Globus pallidus (tissue), 1 donor: ENCODE results near the gene PRKAR2B.
A peak's percentile ranks its signal among the peaks of the same experiment; 100 is the strongest.
"Not testable (repeated sequence)": the region's sequence is repeated elsewhere in the genome, so short reads cannot be mapped to it uniquely, and the experiment has no call there.

ENCODE experiments used
- DNase-seq: peaks from one replicate; pipeline ENCODE4 v3.0.0-alpha.2; 2015; ENCODE audit warnings: low spot score

PRKAR2B gene

DNA sequence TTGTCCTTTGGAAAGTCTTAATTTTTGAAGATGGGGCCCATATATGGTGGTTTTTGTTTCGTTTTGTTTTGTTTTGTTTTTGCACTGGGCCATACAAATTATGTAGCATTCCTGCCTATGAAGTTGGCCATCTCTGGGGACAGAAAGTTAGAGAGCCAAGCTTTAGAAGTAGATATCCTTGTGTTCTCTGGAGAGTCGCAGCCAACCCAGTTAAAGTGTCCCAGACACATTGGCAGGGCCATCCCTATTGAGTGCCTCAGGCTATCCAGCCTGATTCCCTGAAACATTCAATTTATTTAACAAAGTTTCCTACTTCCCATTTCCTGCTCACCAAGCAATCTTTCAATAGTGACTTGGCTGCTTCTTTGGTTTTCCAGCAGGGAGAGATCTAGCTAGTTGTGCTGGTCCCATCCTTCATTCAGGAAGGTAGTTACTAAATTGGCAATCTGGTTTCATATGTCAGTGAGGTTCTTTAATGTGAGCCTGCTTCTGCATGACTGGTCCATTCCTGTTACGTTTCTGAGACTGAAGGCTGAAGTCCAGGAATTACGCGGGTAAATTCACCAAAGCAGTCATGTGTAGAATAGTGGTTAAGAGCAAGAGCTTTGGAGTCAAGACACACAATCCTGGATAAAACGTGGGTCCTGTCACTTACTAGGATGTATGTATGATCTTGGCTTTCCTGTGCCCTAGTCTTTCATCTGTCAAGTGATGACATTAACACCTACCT is 75.0 kb downstream of the PRKAR2B start:
- no peak for DNase-seq

DNA sequence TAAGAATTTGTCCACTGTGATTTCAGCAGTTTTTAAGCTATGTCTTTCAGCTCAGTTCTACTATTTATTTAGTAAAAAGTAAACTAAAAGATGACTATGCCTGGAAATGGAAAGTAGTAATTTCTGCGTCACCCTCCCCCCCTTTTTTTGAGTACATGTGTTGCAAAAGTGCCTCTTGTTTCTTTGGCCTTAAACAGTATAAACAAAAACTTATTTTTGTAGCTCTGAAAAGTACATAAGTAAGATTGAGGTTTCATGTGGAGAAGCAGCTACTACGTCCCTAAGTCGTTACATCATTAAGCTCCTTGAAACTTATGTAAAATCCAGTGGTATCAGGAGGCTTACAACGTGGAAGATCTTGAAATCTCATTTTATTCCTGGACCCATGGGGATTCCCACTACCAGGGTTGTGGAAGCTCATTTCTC is 78.0 kb downstream of the PRKAR2B start:
- DNase-seq, result no peak

DNA sequence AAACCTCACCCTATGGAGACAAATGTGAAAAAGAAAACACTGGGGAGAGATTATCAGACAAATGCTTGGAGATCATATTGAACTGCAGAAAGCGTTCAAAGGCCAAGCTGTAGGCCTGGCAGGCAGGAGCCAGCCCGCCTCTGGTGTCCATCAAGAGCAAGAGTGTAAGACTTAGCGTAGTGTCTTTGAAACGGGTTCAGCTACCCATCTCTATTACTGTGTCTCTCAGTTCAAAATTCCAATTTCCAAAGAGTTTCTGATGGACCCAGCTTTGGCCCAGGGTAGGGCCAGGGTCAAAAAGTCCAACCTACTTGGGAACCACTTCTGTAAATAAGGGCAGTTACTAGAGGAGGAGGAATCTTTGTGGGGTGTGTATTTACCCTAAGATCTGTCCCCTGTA is 78.9 kb downstream of the PRKAR2B start:
- DNase-seq, result no peak

- no peak for DNase-seq
These were observed 81.0 kb downstream of the PRKAR2B start for GRCh38 chr7:107125475-107125874.

DNA sequence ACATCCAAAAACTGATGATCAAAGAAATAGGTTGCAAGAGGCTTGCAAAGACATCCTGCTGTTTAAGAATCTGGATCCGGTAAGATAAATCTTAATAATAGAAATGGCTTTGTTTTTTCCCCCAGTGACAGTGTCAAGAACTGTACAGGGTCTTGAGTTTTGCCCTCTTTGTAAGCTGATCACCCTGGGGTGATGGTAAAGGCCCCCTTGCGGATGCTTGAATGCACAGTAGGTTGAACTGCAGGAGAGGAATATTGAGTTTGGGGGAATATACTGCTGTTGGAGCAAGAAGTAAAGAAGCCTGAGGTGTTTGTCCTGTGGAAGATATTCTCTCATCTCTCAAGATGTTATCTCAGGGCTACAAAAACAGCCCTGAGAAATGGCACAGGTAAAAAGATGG is 83.7 kb downstream of the PRKAR2B start:
- no peak for DNase-seq

GRCh38 chr7:107128748-107129147 is 84.2 kb downstream of the PRKAR2B start:
- no peak for DNase-seq

- DNase-seq, result no peak
These were observed 86.1 kb downstream of the PRKAR2B start for GRCh38 chr7:107130487-107131220.

GRCh38 chr7:107133396-107133795 is 88.9 kb downstream of the PRKAR2B start:
- DNase-seq, result no peak

- no peak for DNase-seq
These were observed 94.4 kb downstream of the PRKAR2B start for GRCh38 chr7:107138696-107139420.

GRCh38 chr7:107143875-107144274 is 99.4 kb downstream of the PRKAR2B start:
- not testable (repeated sequence) for DNase-seq

DNA sequence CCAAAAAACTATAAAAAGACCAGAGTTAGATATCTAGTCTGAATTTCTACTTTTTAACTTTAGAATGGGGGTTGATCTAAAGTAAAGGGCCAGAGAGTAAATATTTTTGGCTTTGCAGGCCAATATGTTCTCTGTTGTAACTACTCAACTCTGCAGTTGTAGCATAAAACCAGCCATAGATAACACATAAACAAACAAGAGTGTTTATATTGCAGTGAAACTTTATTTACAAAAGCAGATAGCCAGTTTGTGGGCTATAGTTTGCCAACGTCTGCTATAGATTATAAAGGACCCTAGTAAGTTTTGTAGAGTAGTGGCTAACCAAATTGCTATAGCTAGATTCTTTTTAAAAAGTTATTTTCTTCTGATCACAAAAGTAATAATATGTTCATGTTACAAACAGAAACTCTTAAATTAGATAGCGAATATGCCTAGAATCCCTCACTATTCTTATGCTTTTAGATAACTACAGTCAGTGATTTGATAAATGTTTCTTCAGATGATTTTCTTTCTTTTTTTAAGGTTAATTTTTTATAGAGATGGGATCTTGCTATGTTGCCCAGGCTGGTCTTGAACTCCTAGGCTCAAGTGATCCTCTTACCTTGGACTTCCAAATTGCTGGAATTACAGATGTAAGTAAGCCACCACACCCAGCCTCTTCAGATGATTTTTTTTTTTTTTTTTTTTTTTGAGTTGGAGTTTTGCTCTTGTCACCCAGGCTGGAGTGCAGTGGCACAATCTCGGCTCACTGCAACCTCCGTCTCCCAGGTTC is 100.7 kb downstream of the PRKAR2B start:
- DNase-seq, result no peak

- DNase-seq, result peak; percentile 54
These were observed 103.2 kb downstream of the PRKAR2B start for GRCh38 chr7:107147464-107148393.

GRCh38 chr7:107148721-107149120 is 104.2 kb downstream of the PRKAR2B start:
- no peak for DNase-seq

GRCh38 chr7:107149863-107150262 is 105.4 kb downstream of the PRKAR2B start:
- no peak for DNase-seq

- DNase-seq, result peak; percentile 57
These were observed 106.0 kb downstream of the PRKAR2B start for GRCh38 chr7:107150375-107151073.

GRCh38 chr7:107151538-107151937 is 107.0 kb downstream of the PRKAR2B start:
- no peak for DNase-seq

DNA sequence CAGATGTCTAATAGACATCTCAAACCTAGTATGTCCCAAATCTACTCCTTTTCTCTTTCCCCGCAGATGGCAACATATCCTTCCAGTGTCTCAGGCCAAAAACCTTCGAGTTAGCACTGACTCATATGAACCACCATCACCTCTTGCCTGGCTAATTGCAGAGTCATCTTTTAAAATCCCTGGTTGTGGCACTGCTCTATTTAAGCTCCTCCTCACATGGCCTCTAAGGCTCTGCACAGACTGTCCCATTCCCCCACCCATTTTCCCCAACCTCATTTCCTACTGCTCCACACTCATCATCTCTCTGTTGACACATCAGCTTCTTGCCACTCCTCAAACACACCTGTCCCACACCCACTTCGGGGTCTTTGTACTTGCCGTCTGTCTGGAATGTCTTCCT is 107.5 kb downstream of the PRKAR2B start:
- no peak for DNase-seq

GRCh38 chr7:107154826-107155225 is 110.3 kb downstream of the PRKAR2B start:
- DNase-seq, result no peak

- DNase-seq, result not testable (repeated sequence)
These were observed 111.2 kb downstream of the PRKAR2B start for GRCh38 chr7:107155726-107156125.

GRCh38 chr7:107157091-107157490 is 112.6 kb downstream of the PRKAR2B start:
- DNase-seq, result no peak
